ENCODE measurements around the gene FRAS1. TPM values are rescaled to one million over a fixed set of nuclear protein-coding genes. Genes with fewer than 3 reads are reported as not detected.
"Not testable (repeated sequence)": the region's sequence is repeated elsewhere in the genome, so short reads cannot be mapped to it uniquely, and the experiment has no call there.

Gene FRAS1
- total RNA-seq, 1 donor from 2014 or later, result 24.6 TPM

DNA sequence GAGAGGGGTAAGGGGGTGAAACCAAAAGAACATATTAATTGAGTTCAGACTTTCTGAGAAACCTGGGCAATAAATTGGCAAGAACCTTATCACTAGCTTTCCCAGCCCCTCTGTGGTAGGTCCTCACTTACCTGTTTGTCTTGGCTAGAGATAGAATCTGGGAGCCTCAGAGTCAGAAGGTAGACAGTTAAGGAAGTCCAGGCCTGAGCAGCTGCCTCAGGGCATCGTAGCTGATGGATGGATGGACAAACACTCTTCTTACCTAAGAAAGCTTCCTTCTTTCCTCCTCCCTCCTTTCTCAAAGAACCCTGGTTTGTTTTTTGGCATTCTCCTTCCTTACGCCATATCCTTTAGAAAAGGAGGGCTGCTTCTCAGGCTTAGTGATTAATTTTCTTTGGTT is 24.4 kb downstream of the FRAS1 start:
- TF ChIP-seq, protein P1, sequence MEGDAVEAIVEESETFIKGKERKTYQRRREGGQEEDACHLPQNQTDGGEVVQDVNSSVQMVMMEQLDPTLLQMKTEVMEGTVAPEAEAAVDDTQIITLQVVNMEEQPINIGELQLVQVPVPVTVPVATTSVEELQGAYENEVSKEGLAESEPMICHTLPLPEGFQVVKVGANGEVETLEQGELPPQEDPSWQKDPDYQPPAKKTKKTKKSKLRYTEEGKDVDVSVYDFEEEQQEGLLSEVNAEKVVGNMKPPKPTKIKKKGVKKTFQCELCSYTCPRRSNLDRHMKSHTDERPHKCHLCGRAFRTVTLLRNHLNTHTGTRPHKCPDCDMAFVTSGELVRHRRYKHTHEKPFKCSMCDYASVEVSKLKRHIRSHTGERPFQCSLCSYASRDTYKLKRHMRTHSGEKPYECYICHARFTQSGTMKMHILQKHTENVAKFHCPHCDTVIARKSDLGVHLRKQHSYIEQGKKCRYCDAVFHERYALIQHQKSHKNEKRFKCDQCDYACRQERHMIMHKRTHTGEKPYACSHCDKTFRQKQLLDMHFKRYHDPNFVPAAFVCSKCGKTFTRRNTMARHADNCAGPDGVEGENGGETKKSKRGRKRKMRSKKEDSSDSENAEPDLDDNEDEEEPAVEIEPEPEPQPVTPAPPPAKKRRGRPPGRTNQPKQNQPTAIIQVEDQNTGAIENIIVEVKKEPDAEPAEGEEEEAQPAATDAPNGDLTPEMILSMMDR (IDR thresholded peaks at IDR 0.05; ENCODE audit: insufficient read depth, low read depth, low read length), result no peak
- no peak for TF ChIP-seq EZH2 (IDR thresholded peaks at IDR 0.05; ENCODE audit: insufficient read depth, low read length)
- FAIRE-seq (no peak), DNase-seq (ENCODE audit: low read depth) (no peak)
- no peak overlapping the region for H2AFZ ChIP-seq (ENCODE audit: low read depth, low read length)
- H3K27ac ChIP-seq (ENCODE audit: low read depth, low read length), result no peak overlapping the region
- H3K79me2 ChIP-seq (ENCODE audit: insufficient read depth, low read length), result no peaks in the 10 kb centered on the region
- H3K27me3 ChIP-seq (ENCODE audit: insufficient read depth, low read length), result no peaks in the 10 kb centered on the region
- H3K4me1 ChIP-seq (ENCODE audit: insufficient read depth, low read length), result no peaks in the 10 kb centered on the region
- Mint-ChIP-seq H3K4me1 (ENCODE audit: low read depth, unreplicated experiment) (no peaks in the 10 kb centered on the region), H3K27ac (ENCODE audit: unreplicated experiment) (no peak overlapping the region), H3K27me3 (ENCODE audit: low read depth, unreplicated experiment) (no peaks in the 10 kb centered on the region), H3K4me3 (ENCODE audit: unreplicated experiment) (no peak overlapping the region), H3K9me3 (ENCODE audit: unreplicated experiment) (no peaks in the 10 kb centered on the region), H3K36me3 (ENCODE audit: low read depth, unreplicated experiment) (peaks cover 3% of the 10 kb centered on the region)
- H3K9me3 ChIP-seq (ENCODE audit: insufficient read depth, low read depth, low read length), result no peaks in the 10 kb centered on the region
- H4K20me1 ChIP-seq (ENCODE audit: insufficient read depth, low read length), result no peaks in the 10 kb centered on the region
- H3K4me3 ChIP-seq (ENCODE audit: insufficient read depth, low read depth, low read length), result no peak overlapping the region
- H3K4me2 ChIP-seq (ENCODE audit: low read length), result no peak overlapping the region
- no peaks in the 10 kb centered on the region for H3K36me3 ChIP-seq (ENCODE audit: insufficient read depth, low read length)
- no peak overlapping the region for H3K9ac ChIP-seq (ENCODE audit: low read length)

DNA sequence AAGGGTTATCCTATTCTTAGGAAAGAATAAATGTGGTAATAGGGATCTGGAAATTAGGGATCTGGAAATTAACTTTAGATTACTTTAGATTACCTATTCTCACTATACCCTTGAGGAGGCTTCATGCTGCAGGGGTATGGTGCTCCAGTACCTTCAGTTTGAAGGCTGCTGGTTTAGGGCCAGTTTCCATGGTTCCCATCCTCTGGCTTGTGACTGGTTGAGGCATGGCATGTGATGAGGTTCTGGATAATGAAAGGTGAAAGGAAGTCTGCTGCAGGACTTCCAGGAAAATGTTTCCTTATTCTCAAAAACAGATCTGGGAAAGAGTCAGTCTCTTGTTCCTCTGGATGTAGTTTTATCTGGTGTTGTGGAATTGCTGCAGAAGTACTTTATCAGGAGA is 25.9 kb downstream of the FRAS1 start:
- H3K4me2 ChIP-seq (ENCODE audit: low read length), result no peak overlapping the region
- TF ChIP-seq, protein P1 (IDR thresholded peaks at IDR 0.05; ENCODE audit: insufficient read depth, low read depth, low read length), result no peak
- no peak for TF ChIP-seq EZH2 (IDR thresholded peaks at IDR 0.05; ENCODE audit: insufficient read depth, low read length)
- FAIRE-seq, result no peak
- Mint-ChIP-seq H3K27ac (ENCODE audit: unreplicated experiment) (no peak overlapping the region), H3K36me3 (ENCODE audit: low read depth, unreplicated experiment) (peaks cover 3% of the 10 kb centered on the region), H3K4me3 (ENCODE audit: unreplicated experiment) (no peak overlapping the region), H3K9me3 (ENCODE audit: unreplicated experiment) (no peaks in the 10 kb centered on the region), H3K4me1 (ENCODE audit: low read depth, unreplicated experiment) (no peaks in the 10 kb centered on the region), H3K27me3 (ENCODE audit: low read depth, unreplicated experiment) (no peaks in the 10 kb centered on the region)
- no peaks in the 10 kb centered on the region for H3K4me1 ChIP-seq (ENCODE audit: insufficient read depth, low read length)
- no peaks in the 10 kb centered on the region for H3K27me3 ChIP-seq (ENCODE audit: insufficient read depth, low read length)
- H3K9me3 ChIP-seq (ENCODE audit: insufficient read depth, low read depth, low read length), result no peaks in the 10 kb centered on the region
- H3K79me2 ChIP-seq (ENCODE audit: insufficient read depth, low read length), result no peaks in the 10 kb centered on the region
- no peak overlapping the region for H2AFZ ChIP-seq (ENCODE audit: low read depth, low read length)
- H3K36me3 ChIP-seq (ENCODE audit: insufficient read depth, low read length), result no peaks in the 10 kb centered on the region
- no peak for DNase-seq (ENCODE audit: low read depth)
- H4K20me1 ChIP-seq (ENCODE audit: insufficient read depth, low read length), result no peaks in the 10 kb centered on the region
- H3K9ac ChIP-seq (ENCODE audit: low read length), result no peak overlapping the region
- no peak overlapping the region for H3K4me3 ChIP-seq (ENCODE audit: insufficient read depth, low read depth, low read length)
- no peak overlapping the region for H3K27ac ChIP-seq (ENCODE audit: low read depth, low read length)

DNA sequence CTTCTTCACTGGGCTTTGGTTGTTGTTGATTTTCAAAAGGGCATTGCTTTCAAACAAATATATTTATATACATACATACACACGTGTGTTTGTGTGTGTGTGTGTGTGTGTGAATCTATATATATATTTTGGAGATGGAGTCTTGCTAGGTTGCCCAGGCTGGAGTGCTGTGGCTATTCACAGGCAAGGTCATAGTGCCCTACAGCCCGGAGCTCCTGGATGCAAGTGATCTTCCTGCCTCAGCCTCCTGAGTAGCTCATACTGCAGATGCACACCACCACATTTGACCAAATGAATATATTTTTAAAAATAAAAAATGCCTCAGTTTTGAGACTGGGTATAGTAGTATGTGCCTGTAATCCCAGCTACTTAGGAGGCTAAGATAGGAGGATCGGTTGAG is 34.4 kb downstream of the FRAS1 start:
- no peaks in the 10 kb centered on the region for H3K27me3 ChIP-seq (ENCODE audit: insufficient read depth, low read length)
- no peak overlapping the region for H3K9ac ChIP-seq (ENCODE audit: low read length)
- no peaks in the 10 kb centered on the region for H3K36me3 ChIP-seq (ENCODE audit: insufficient read depth, low read length)
- TF ChIP-seq, protein P1 (IDR thresholded peaks at IDR 0.05; ENCODE audit: insufficient read depth, low read depth, low read length), result no peak
- no peak for TF ChIP-seq EZH2 (IDR thresholded peaks at IDR 0.05; ENCODE audit: insufficient read depth, low read length)
- no peaks in the 10 kb centered on the region for H3K4me1 ChIP-seq (ENCODE audit: insufficient read depth, low read length)
- no peak overlapping the region for H2AFZ ChIP-seq (ENCODE audit: low read depth, low read length)
- H3K27ac ChIP-seq (ENCODE audit: low read depth, low read length), result no peak overlapping the region
- H3K79me2 ChIP-seq (ENCODE audit: insufficient read depth, low read length), result no peaks in the 10 kb centered on the region
- Mint-ChIP-seq H3K27me3 (ENCODE audit: low read depth, unreplicated experiment) (no peaks in the 10 kb centered on the region), H3K9me3 (ENCODE audit: unreplicated experiment) (no peaks in the 10 kb centered on the region), H3K4me1 (ENCODE audit: low read depth, unreplicated experiment) (no peaks in the 10 kb centered on the region), H3K36me3 (ENCODE audit: low read depth, unreplicated experiment) (peaks cover 2% of the 10 kb centered on the region), H3K27ac (ENCODE audit: unreplicated experiment) (no peak overlapping the region), H3K4me3 (ENCODE audit: unreplicated experiment) (no peak overlapping the region)
- H3K4me3 ChIP-seq (ENCODE audit: insufficient read depth, low read depth, low read length), result no peak overlapping the region
- no peaks in the 10 kb centered on the region for H4K20me1 ChIP-seq (ENCODE audit: insufficient read depth, low read length)
- no peak for DNase-seq (ENCODE audit: low read depth)
- H3K4me2 ChIP-seq (ENCODE audit: low read length), result no peak overlapping the region
- no peaks in the 10 kb centered on the region for H3K9me3 ChIP-seq (ENCODE audit: insufficient read depth, low read depth, low read length)
- no peak for FAIRE-seq

DNA sequence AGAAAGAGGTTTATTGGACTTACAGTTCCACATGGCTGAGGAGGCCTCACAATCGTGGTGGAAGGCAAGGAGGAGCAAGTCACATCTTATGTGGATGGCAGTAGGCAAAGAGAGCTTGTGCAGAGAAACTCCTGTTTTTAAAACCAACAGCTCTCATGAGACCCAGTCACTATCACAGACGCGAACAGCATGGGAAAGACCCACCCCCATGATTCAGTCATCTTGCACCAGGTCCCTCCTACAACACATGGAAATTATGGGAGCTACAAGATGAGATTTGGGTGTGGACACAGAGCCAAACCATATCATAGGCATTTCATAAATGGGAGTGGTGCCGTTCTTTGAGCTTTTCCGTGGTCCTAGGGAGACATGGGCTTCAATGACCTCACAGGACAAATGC is 35.2 kb downstream of the FRAS1 start:
- not testable (repeated sequence) for H3K27ac Mint-ChIP-seq (ENCODE audit: unreplicated experiment); H3K4me3 ChIP-seq (ENCODE audit: insufficient read depth, low read depth, low read length); H4K20me1 ChIP-seq (ENCODE audit: insufficient read depth, low read length); H3K27me3 Mint-ChIP-seq (ENCODE audit: low read depth, unreplicated experiment); H3K4me2 ChIP-seq (ENCODE audit: low read length); H3K4me3 Mint-ChIP-seq (ENCODE audit: unreplicated experiment); DNase-seq (ENCODE audit: low read depth); H3K9me3 Mint-ChIP-seq (ENCODE audit: unreplicated experiment); H3K36me3 ChIP-seq (ENCODE audit: insufficient read depth, low read length); H3K79me2 ChIP-seq (ENCODE audit: insufficient read depth, low read length); H3K9ac ChIP-seq (ENCODE audit: low read length); H3K27ac ChIP-seq (ENCODE audit: low read depth, low read length); H3K4me1 ChIP-seq (ENCODE audit: insufficient read depth, low read length); H3K9me3 ChIP-seq (ENCODE audit: insufficient read depth, low read depth, low read length); FAIRE-seq; H3K4me1 Mint-ChIP-seq (ENCODE audit: low read depth, unreplicated experiment); H3K36me3 Mint-ChIP-seq (ENCODE audit: low read depth, unreplicated experiment); H3K27me3 ChIP-seq (ENCODE audit: insufficient read depth, low read length); H2AFZ ChIP-seq (ENCODE audit: low read depth, low read length)
